ENCODE data around the gene ASCC3. TPM values are rescaled to one million over a fixed set of nuclear protein-coding genes. Genes with fewer than 3 reads are reported as not detected.

Gene ASCC3
- total RNA-seq, 2 experiments from 2014 or later, result 28.5 to 47.5 TPM

DNA sequence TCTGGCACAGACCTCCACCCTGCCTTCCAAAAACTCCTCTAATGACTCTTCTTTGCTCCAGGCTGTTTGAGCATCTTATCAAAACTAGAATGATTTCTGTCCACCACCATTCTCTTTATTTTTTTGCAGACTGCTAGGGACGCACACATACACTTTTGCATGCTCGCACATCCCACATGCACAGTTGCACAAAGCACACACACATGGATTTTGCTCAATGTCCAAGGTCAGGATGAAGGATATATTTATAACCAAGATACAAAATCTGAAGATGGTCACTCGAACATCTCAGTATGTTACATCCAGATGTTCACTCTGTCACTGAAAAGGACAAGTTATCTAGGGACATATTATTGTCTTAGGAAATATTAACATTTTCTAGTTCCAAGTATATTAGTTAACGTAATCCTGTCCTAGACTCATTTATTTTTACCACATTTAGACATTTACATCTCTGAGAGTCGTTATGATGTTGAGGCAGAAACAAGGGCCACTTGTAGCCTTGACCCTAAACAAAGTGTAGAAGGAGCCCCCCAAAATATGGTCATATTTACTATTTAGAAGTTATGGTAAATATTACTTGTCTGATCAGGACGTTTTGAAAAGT is 413.0 kb downstream of the ASCC3 start:
- Histone ChIP-seq H3K9me2 (ENCODE audit: insufficient read depth, low read length) (no peaks in the 10 kb centered on the region), H2AFZ (ENCODE audit: low read length) (no peak overlapping the region), H4K20me1 (ENCODE audit: insufficient read depth, low read length) (no peaks in the 10 kb centered on the region), H3K4me1 (ENCODE audit: insufficient read depth, low read length, poor library complexity, severe bottlenecking) (no peaks in the 10 kb centered on the region), H3K27ac (ENCODE audit: low read depth, low read length, poor library complexity, severe bottlenecking) (no peak overlapping the region), H3K79me2 (ENCODE audit: insufficient read depth, low read depth, low read length) (no peaks in the 10 kb centered on the region), H3K36me3 (ENCODE audit: insufficient read depth, low read length) (no peaks in the 10 kb centered on the region), H3K4me2 (ENCODE audit: low read length) (no peak overlapping the region), H3K4me3 (ENCODE audit: low read depth, low read length, poor library complexity, severe bottlenecking) (no peak overlapping the region), H3K9me3 (ENCODE audit: low read length) (no peaks in the 10 kb centered on the region)
- CTCF ChIA-PET (ENCODE audit: unreplicated experiment), result no interaction called here
- intact Hi-C loops (cut with micrococcal nuclease; ENCODE audit: unreplicated experiment), result no loop called here
- POLR2A ChIA-PET, result no interaction called here
- DNase-seq (ENCODE audit: low spot score), result no peak
- BruUV-seq (replicated peaks), result no TSS peak
- TF ChIP-seq EZH2phosphoT487 (IDR thresholded peaks at IDR 0.05; ENCODE audit: borderline replicate concordance, low read depth, low read length) (no peak), CTCF (conservative IDR thresholded peaks at IDR 0.05; ENCODE audit: low read length) (no peak)

GRCh38 chr6:100467129-100468015 is 413.8 kb downstream of the ASCC3 start:
- no peaks in the 10 kb centered on the region for H4K20me1 ChIP-seq (ENCODE audit: insufficient read depth, low read length)
- no peaks in the 10 kb centered on the region for H3K36me3 ChIP-seq (ENCODE audit: insufficient read depth, low read length)
- H3K4me1 ChIP-seq (ENCODE audit: insufficient read depth, low read length, poor library complexity, severe bottlenecking), result no peaks in the 10 kb centered on the region
- no peak overlapping the region for H2AFZ ChIP-seq (ENCODE audit: low read length)
- no peaks in the 10 kb centered on the region for H3K9me2 ChIP-seq (ENCODE audit: insufficient read depth, low read length)
- POLR2A ChIA-PET, result no interaction called here
- TF ChIP-seq CTCF (conservative IDR thresholded peaks at IDR 0.05; ENCODE audit: low read length), result no peak
- no peak for TF ChIP-seq EZH2phosphoT487 (IDR thresholded peaks at IDR 0.05; ENCODE audit: borderline replicate concordance, low read depth, low read length)
- DNase-seq (ENCODE audit: low spot score), result no peak
- BruUV-seq (replicated peaks), result no TSS peak
- CTCF ChIA-PET (ENCODE audit: unreplicated experiment), result no interaction called here
- no peak overlapping the region for H3K27ac ChIP-seq (ENCODE audit: low read depth, low read length, poor library complexity, severe bottlenecking)
- H3K4me3 ChIP-seq (ENCODE audit: low read depth, low read length, poor library complexity, severe bottlenecking), result no peak overlapping the region
- H3K4me2 ChIP-seq (ENCODE audit: low read length), result no peak overlapping the region
- H3K9me3 ChIP-seq (ENCODE audit: low read length), result no peaks in the 10 kb centered on the region
- intact Hi-C loops (cut with micrococcal nuclease; ENCODE audit: unreplicated experiment), result no loop called here
- H3K79me2 ChIP-seq (ENCODE audit: insufficient read depth, low read depth, low read length), result no peaks in the 10 kb centered on the region

All from OCI-LY7 (cell line).